ENCODE results near the gene ACOXL.

ACOXL gene

GRCh38 chr2:111057045-111057444, 324.7 kb downstream of the ACOXL start:
- no peak overlapping the region for H3K4me3 ChIP-seq (ENCODE audit: low read depth, low read length)
- no peak for DNase-seq (ENCODE audit: low read depth)
- TF ChIP-seq CTCF (IDR thresholded peaks at IDR 0.05; ENCODE audit: control insufficient read depth, extremely low read depth, insufficient read depth) = no peak

GRCh38 chr2:111057721-111058120, 325.3 kb downstream of the ACOXL start:
- no peak for DNase-seq (ENCODE audit: low read depth)
- no peak for TF ChIP-seq CTCF (IDR thresholded peaks at IDR 0.05; ENCODE audit: control insufficient read depth, extremely low read depth, insufficient read depth)
- no peak overlapping the region for H3K4me3 ChIP-seq (ENCODE audit: low read depth, low read length)

- DNase-seq (ENCODE audit: low read depth) = no peak
Measured at GRCh38 chr2:111058264-111058663, 325.9 kb downstream of the ACOXL start.

GRCh38 chr2:111061191-111061590, 328.8 kb downstream of the ACOXL start:
- DNase-seq (ENCODE audit: low read depth) = no peak
- TF ChIP-seq CTCF (IDR thresholded peaks at IDR 0.05; ENCODE audit: control insufficient read depth, extremely low read depth, insufficient read depth) = no peak
- H3K4me3 ChIP-seq (ENCODE audit: low read depth, low read length) = no peak overlapping the region

More at GRCh38 chr2:111058264-111058663, 325.9 kb downstream of the ACOXL start:
- no peak overlapping the region for H3K4me3 ChIP-seq (ENCODE audit: low read depth, low read length)
- no peak for TF ChIP-seq CTCF (IDR thresholded peaks at IDR 0.05; ENCODE audit: control insufficient read depth, extremely low read depth, insufficient read depth)

GRCh38 chr2:111062417-111062816, 330.0 kb downstream of the ACOXL start:
- TF ChIP-seq CTCF (IDR thresholded peaks at IDR 0.05; ENCODE audit: control insufficient read depth, extremely low read depth, insufficient read depth) = no peak
- no peak for DNase-seq (ENCODE audit: low read depth)
- H3K4me3 ChIP-seq (ENCODE audit: low read depth, low read length) = no peak overlapping the region

GRCh38 chr2:111066062-111066593, 333.8 kb downstream of the ACOXL start:
- no peak overlapping the region for H3K4me3 ChIP-seq (ENCODE audit: low read depth, low read length)
- no peak for DNase-seq (ENCODE audit: low read depth)
- TF ChIP-seq CTCF (IDR thresholded peaks at IDR 0.05; ENCODE audit: control insufficient read depth, extremely low read depth, insufficient read depth) = no peak

- no peak overlapping the region for H3K4me3 ChIP-seq (ENCODE audit: low read depth, low read length)
- peak; percentile 76 for DNase-seq (ENCODE audit: low read depth)
- TF ChIP-seq CTCF (IDR thresholded peaks at IDR 0.05; ENCODE audit: control insufficient read depth, extremely low read depth, insufficient read depth) = no peak
Measured at GRCh38 chr2:111068435-111069058, 336.2 kb downstream of the ACOXL start.

All from LNCaP clone FGC (cell line).